Mononuclear cell (primary cell): Measurements from ENCODE around the gene FGF7. TPM values are rescaled to one million over a fixed set of nuclear protein-coding genes. Genes with fewer than 3 reads are reported as not detected.
"Not testable (repeated sequence)": the region's sequence is repeated elsewhere in the genome, so short reads cannot be mapped to it uniquely, and the experiment has no call there.

Source experiments
- H3K27me3 ChIP-seq: 2 replicates; pipeline ENCODE4 v1.6.0; 2011; ENCODE audit warnings: low read length, control low read depth; ENCODE audit not compliant: insufficient read depth
- H3K4me1 ChIP-seq: 2 replicates; pipeline ENCODE4 v1.5.1; 2011; ENCODE audit warnings: mild to moderate bottlenecking, low read length, control low read depth; ENCODE audit not compliant: insufficient read depth
- H3K4me3 ChIP-seq: 2 replicates; pipeline ENCODE4 v1.5.1; 2011; ENCODE audit warnings: mild to moderate bottlenecking, low read length, moderate library complexity
- H3K9me3 ChIP-seq: 2 replicates; pipeline ENCODE4 v1.5.1; 2011; ENCODE audit warnings: low read depth, mild to moderate bottlenecking, control low read depth, low read length
- total RNA-seq: library from RNA; depleted of rRNA; stranded (reverse); fragments of >200 nt; gene quantifications from one replicate; pipeline ENCODE4 v1.2.3, GENCODE V29; 2012

FGF7 gene
- total RNA-seq, result 0.10 TPM

- no peaks in the 10 kb centered on the region for H3K27me3 ChIP-seq
- no peaks in the 10 kb centered on the region for H3K9me3 ChIP-seq
- no peak within 1 kb of the TSS for H3K4me3 ChIP-seq
- H3K4me1 ChIP-seq, result no peaks in the 10 kb centered on the region
Observed at GRCh38 chr15:49423021-49423420, at the start of gene FGF7. Gene FGF7, plus strand, starts transcription at chr15:49423242. Its CDS starts 1,056 bp downstream, at chr15:49424298.

DNA sequence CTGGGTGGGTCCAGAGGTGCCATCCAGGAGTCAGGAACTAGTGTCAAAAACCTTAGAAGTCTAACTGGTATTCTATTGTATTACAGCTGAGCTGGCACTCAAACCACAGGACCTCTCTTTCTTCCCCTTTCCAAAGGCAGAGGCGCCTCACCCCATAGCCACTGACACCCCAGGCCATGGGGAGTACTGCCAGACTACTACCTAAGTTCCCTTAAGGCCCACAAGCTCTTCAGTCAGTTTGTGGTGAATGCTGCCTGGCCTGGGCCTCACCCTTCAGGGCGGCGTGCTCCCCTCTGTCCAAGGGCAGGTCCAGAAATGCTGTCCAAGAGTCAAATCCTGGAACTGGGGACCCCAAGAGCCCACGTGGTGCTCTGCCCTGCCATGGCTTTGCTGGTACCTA is 43.0 kb upstream of the FGF7 start:
- no peaks in the 10 kb centered on the region for H3K27me3 ChIP-seq
- H3K4me3 ChIP-seq, result no peak overlapping the region
- no peaks in the 10 kb centered on the region for H3K9me3 ChIP-seq
- no peaks in the 10 kb centered on the region for H3K4me1 ChIP-seq

- Histone ChIP-seq H3K4me3 (no peak overlapping the region), H3K9me3 (no peaks in the 10 kb centered on the region), H3K27me3 (no peaks in the 10 kb centered on the region), H3K4me1 (no peaks in the 10 kb centered on the region)
Observed at GRCh38 chr15:49380912-49381311, 42.1 kb upstream of the FGF7 start.

DNA sequence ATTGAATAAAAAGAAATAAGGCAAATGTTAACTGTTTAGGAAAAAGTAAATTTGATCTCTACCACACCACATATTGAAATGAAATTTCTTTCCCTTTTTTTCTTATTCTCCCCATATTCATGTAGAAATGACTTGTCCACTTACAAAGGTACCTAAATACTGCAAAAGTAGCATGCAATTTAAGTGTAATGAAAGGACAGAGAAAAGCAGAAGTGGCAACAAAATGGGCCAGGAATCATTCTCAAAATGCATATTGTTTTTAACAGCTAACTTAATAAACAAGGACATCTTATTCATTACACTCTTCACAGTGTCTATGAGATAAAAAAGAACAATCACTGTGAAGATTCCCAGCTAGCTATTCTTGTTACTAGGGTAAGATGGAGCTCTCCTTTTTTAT is 40.6 kb upstream of the FGF7 start:
- H3K4me1 ChIP-seq, result no peaks in the 10 kb centered on the region
- no peaks in the 10 kb centered on the region for H3K9me3 ChIP-seq
- no peaks in the 10 kb centered on the region for H3K27me3 ChIP-seq
- no peak overlapping the region for H3K4me3 ChIP-seq

GRCh38 chr15:49383266-49383665 is 39.8 kb upstream of the FGF7 start:
- Histone ChIP-seq H3K27me3 (no peaks in the 10 kb centered on the region), H3K9me3 (no peaks in the 10 kb centered on the region), H3K4me3 (no peak overlapping the region), H3K4me1 (no peaks in the 10 kb centered on the region)

DNA sequence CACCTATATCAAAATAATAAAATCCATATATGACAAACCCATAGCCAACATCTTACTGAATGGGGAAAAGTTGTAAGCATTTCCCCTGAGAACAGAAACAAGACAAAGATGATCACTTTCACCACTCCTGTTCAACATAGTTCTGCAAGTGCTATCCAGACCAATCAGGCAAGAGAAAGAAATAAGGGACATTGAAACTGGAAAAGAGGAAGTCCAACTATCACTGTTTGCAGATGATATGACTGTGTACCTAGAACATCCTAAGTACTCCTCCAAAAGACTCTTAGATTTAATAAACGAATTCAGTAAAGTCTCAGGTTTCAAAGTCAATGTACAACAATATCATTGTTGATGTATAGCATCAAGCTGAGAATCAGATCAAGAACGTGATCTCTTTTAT is 35.6 kb upstream of the FGF7 start:
- Histone ChIP-seq H3K27me3 (no peaks in the 10 kb centered on the region), H3K4me3 (no peak overlapping the region), H3K9me3 (no peaks in the 10 kb centered on the region), H3K4me1 (no peaks in the 10 kb centered on the region)

- not testable (repeated sequence) for H3K27me3 ChIP-seq, H3K4me3 ChIP-seq, H3K9me3 ChIP-seq, H3K4me1 ChIP-seq
Observed at GRCh38 chr15:49402515-49403296, 20.3 kb upstream of the FGF7 start.

GRCh38 chr15:49406352-49407118 is 16.5 kb upstream of the FGF7 start:
- Histone ChIP-seq H3K9me3 (no peaks in the 10 kb centered on the region), H3K27me3 (no peaks in the 10 kb centered on the region), H3K4me3 (no peak overlapping the region), H3K4me1 (no peaks in the 10 kb centered on the region)

DNA sequence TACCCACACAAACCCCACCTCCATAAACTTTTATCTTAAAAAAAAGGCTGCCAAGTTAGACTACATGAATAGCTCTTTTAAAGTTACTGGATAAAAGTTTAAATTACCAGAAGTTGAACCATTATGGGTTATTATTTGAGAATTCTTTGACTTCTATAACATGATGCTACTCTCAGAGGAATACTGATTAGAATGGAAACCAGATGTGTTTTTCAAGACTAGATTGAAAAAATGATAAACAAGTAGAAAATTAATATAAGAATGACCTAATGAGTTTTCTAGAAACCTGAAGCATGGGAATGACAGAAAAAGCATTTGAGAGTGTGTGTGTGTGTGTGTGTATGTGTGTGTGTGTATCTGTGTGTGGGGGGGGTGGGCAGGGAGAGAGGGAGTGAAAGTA is 12.4 kb upstream of the FGF7 start:
- H3K4me3 ChIP-seq, result no peak overlapping the region
- no peaks in the 10 kb centered on the region for H3K9me3 ChIP-seq
- H3K27me3 ChIP-seq, result no peaks in the 10 kb centered on the region
- no peaks in the 10 kb centered on the region for H3K4me1 ChIP-seq

GRCh38 chr15:49412797-49413196 is 10.2 kb upstream of the FGF7 start:
- H3K27me3 ChIP-seq, result no peaks in the 10 kb centered on the region
- no peak overlapping the region for H3K4me3 ChIP-seq
- H3K9me3 ChIP-seq, result no peaks in the 10 kb centered on the region
- no peaks in the 10 kb centered on the region for H3K4me1 ChIP-seq

DNA sequence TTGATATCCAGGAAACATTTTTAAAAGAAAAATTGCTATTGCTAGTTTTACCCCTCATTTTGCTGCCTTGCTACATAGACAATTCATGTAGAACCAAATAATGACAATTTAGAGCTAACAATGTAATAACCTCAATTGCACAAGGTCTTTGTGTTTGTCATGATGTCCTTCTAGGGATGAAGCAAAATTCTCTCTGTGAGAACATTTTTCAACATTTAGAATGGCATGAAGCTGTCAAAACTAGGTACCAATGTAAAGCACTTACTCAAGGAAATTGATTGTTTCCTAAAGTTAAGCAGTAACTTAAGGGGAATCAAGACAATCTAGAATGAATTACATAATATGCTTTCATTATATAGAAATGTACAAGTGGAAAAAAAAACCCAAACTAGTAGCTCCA is 7.9 kb upstream of the FGF7 start:
- Histone ChIP-seq H3K4me3 (no peak overlapping the region), H3K9me3 (no peaks in the 10 kb centered on the region), H3K4me1 (no peaks in the 10 kb centered on the region), H3K27me3 (no peaks in the 10 kb centered on the region)

DNA sequence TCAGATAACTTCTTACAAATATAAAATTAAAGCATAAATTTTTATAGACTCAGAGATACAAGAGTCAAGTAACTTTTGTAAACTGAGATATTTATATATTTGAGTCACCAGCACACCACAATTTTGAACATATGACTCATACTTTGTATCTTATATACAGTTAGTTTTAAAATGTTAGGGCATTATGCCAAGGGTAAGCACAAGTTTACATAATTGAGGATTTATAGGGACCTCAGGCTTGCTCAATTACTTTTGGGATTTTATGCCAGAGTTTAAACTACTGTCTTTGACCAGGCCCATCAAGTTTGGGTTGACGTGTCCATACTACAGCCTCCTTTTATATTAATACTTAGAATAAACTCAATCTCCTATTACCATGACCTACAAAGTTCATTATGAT is 7.4 kb upstream of the FGF7 start:
- Histone ChIP-seq H3K4me1 (no peaks in the 10 kb centered on the region), H3K27me3 (no peaks in the 10 kb centered on the region), H3K4me3 (no peak overlapping the region), H3K9me3 (no peaks in the 10 kb centered on the region)

DNA sequence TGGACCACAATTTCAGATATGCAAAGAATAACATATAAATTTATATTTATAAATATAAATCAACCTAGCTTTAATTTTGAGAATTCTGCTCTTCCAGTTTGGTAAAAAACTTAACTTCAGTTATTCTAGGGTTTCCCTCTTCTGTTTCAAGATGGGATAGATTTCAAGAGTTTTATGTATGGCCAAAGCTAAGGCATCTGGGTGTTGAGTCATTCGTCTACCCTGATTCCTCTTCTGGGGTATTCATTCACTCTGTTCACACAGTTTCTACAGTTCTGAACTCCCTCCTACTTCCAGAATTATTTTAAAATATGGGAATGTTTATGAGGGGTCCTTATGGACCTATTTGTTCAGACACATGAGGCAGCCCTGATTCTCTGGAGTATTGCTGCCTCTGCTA is 4.2 kb upstream of the FGF7 start:
- no peaks in the 10 kb centered on the region for H3K4me1 ChIP-seq
- H3K4me3 ChIP-seq, result no peak overlapping the region
- H3K9me3 ChIP-seq, result no peaks in the 10 kb centered on the region
- H3K27me3 ChIP-seq, result no peaks in the 10 kb centered on the region

- no peaks in the 10 kb centered on the region for H3K27me3 ChIP-seq
- H3K4me1 ChIP-seq, result no peaks in the 10 kb centered on the region
- no peak overlapping the region for H3K4me3 ChIP-seq
- no peaks in the 10 kb centered on the region for H3K9me3 ChIP-seq
Observed at GRCh38 chr15:49421991-49422390, 1.1 kb upstream of the FGF7 start.

DNA sequence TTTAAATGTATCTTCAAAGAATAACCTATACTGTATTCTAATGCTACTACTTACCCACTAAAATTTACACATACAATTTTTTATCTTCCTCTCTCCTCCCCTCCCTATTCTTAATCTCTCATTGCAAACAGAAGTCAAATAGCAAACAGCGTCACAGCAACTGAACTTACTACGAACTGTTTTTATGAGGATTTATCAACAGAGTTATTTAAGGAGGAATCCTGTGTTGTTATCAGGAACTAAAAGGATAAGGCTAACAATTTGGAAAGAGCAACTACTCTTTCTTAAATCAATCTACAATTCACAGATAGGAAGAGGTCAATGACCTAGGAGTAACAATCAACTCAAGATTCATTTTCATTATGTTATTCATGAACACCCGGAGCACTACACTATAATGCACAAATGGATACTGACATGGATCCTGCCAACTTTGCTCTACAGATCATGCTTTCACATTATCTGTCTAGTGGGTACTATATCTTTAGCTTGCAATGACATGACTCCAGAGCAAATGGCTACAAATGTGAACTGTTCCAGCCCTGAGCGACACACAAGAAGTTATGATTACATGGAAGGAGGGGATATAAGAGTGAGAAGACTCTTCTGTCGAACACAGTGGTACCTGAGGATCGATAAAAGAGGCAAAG is 984 bp downstream of the FGF7 start:
- no peaks in the 10 kb centered on the region for H3K4me1 ChIP-seq
- no peak overlapping the region for H3K4me3 ChIP-seq
- H3K27me3 ChIP-seq, result no peaks in the 10 kb centered on the region
- no peaks in the 10 kb centered on the region for H3K9me3 ChIP-seq
